ENCODE results near the gene DBNDD1.

Gene DBNDD1

DNA sequence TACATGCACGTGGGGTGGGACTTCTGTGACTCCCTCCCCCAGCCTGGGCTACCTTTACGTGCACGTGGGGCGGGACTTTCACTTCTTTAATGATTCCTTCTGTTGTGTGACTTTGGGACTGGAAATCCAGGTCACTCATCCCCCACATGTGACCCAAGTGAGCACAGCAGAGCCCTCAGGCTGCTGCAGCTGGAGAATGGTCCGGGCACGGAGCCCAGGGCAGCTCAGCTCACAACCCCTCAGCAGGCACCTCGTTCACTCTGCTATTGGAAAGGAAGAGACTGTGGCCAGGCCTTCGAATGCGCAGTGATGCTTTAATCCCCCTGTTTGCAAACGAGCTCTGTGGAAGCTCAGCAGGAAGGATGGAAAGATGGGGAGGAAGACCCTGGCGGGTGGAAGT lies 14.7 kb downstream of the DBNDD1 start:
- CTCF ChIA-PET: interaction anchor here (1.8 kb wide), 1 partner anchor 15 kb away, joined by 14 read pairs; the partner anchor contains the start of gene DBNDD1
- no peak overlapping the region for H3K4me3 ChIP-seq (ENCODE audit: low read depth, low read length)
- TF ChIP-seq, protein P1, sequence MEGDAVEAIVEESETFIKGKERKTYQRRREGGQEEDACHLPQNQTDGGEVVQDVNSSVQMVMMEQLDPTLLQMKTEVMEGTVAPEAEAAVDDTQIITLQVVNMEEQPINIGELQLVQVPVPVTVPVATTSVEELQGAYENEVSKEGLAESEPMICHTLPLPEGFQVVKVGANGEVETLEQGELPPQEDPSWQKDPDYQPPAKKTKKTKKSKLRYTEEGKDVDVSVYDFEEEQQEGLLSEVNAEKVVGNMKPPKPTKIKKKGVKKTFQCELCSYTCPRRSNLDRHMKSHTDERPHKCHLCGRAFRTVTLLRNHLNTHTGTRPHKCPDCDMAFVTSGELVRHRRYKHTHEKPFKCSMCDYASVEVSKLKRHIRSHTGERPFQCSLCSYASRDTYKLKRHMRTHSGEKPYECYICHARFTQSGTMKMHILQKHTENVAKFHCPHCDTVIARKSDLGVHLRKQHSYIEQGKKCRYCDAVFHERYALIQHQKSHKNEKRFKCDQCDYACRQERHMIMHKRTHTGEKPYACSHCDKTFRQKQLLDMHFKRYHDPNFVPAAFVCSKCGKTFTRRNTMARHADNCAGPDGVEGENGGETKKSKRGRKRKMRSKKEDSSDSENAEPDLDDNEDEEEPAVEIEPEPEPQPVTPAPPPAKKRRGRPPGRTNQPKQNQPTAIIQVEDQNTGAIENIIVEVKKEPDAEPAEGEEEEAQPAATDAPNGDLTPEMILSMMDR (IDR thresholded peaks at IDR 0.05; ENCODE audit: insufficient read depth, low read length, missing control alignments): no peak
- POLR2A ChIA-PET: no interaction called here
- DNase-seq (ENCODE audit: low read depth, low spot score): no peak

DNA sequence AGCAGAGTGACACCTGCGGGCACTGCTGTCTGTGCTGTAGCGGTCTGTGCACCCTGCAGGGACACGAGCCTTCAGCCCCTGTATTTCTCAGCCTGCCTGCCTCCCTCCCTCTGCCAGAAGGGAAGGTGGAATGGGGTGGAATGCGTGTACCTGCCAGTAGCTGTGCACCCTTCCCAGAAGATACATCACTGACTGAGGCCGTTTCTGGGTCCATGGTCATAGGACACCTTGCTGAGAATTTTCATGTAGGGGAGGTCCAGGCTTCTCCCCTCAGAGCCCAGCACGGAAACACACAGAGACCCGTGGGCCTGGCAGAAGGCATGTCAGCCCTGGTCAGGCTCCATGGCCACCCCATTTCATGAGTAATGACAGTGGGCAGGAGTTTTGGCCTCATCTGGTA lies 16.5 kb downstream of the DBNDD1 start:
- H3K4me3 ChIP-seq (ENCODE audit: low read depth, low read length): no peak overlapping the region
- TF ChIP-seq, protein P1 (IDR thresholded peaks at IDR 0.05; ENCODE audit: insufficient read depth, low read length, missing control alignments): no peak
- ChIA-PET POLR2A (no interaction called here), CTCF (no interaction called here)
- no peak for DNase-seq (ENCODE audit: low read depth, low spot score)

DNA sequence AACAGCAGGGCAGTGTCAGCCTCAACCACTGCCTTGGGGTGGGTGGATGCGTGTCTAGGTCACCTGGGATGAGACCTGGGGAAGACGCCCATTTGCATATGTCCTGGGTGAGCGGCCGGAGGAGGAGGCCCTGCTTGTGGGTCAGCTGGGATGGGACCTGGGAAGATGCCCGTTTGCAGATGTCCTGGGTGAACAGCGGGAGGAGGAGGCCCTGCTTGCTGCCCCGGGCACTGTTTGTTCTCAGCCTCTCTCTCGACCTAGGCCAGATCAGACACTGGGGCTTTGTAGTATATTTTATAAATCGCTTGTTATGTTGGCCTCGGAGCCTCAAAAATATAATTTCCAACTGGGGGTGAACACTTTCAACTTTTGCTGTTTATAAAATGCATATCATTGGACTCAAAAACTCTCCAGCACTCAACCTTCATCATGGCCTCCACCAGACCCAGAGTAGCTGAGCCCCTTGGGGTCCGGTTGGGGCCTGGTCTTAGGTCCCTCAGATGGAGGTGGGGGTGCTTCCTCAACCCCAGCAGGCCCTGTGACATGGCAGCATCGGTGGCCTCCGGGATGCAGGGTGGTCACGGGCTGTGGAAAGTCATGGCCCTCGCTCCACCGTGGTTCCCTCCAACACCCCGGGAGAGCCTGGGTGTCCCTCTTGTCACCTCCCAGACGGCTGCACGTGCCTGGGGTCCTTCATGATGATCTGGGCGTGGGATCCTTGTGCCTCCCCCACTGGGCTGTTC lies 17.3 kb downstream of the DBNDD1 start:
- DNase-seq (ENCODE audit: low read depth, low spot score): no peak
- POLR2A ChIA-PET: no interaction called here
- CTCF ChIA-PET: no interaction called here

DNA sequence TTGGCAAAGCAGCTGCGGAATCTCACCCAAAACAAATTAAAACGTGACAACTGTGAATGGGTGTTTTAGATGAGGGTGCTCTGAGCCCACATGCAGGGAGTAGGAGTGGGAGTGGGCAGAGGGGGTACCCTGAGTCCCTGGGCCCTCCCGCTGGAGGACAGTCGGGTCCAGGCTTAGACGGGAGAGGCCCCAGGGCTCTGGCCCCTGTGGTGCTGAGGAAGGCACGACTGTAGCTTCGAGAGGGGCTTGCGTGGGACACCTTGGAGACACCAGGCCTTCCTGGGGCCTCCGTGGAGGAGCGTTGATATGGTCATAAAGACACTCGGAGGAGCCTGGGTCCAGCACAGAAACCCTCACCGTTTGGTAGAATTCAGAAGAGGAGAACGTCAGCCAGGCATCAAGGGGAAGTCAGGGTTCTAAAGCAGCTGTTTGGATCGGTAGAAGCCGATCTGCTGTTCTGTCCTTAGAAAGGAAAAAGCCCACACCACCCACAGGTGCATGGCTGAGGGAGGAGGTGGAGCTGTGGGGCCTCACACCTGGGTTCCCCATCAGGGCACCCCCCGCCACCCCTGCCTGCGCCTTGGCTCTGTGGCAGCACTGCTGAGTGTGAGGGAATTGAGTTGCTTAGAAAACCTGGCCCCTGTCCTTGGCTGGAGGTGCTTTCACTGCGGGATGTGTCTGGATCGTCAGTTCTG lies 18.4 kb downstream of the DBNDD1 start:
- DNase-seq (ENCODE audit: low read depth, low spot score): no peak
- POLR2A ChIA-PET: no interaction called here
- CTCF ChIA-PET: interaction anchor here (1.1 kb wide), 1 partner anchor 179 kb away, joined by 3 read pairs; no protein-coding TSS in a partner anchor
- TF ChIP-seq, protein P1 (IDR thresholded peaks at IDR 0.05; ENCODE audit: insufficient read depth, low read length, missing control alignments): no peak
- H3K4me3 ChIP-seq (ENCODE audit: low read depth, low read length): no peak overlapping the region

More for the DNA sequence above, 17.3 kb downstream of the DBNDD1 start:
- no peak overlapping the region for H3K4me3 ChIP-seq (ENCODE audit: low read depth, low read length)
- TF ChIP-seq, protein P1 (IDR thresholded peaks at IDR 0.05; ENCODE audit: insufficient read depth, low read length, missing control alignments): no peak

DNA sequence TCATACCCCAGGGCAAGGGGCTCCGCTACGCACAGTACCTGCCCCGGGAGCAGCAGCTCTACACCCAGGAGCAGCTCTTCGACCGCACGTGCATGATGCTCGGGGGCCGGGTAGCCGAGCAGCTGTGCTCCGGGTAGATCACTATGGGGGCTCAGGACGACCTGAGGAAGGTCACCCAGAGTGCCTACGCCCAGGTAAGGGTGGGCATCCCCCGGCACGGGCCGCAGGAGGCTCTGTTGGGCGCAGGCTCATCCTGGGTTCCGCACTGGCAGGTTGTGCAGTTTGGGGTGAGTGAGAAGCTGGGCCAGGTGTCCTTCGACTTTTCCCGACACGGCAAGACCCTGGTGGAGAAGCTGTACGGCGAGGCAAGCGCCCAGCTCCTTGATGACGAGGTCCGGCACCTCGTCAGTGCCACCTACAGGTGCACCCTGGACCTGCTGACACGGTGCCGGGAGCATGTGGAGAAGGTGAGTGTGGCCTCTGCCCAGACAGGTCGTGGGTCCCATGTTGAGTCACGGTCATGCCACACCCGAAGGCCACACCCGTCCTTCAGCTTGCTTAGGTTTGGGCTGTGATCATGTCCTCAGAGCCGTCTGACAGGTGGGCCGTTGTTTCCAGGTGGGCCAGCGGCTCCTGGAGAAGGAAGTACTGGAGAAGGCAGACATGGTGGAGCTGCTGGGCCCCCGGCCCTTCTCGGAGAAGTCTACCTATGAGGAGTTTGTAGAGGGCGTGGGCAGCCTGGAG lies 19.3 kb downstream of the DBNDD1 start:
- POLR2A ChIA-PET: no interaction called here

More for the DNA sequence above, 19.3 kb downstream of the DBNDD1 start:
- DNase-seq (ENCODE audit: low read depth, low spot score): no peak
- H3K4me3 ChIP-seq (ENCODE audit: low read depth, low read length): no peak overlapping the region
- CTCF ChIA-PET: interaction anchor here (1.1 to 2.8 kb wide), 2 partner anchors 20 to 178 kb away, joined by 3 to 14 read pairs; partner anchors contain the start of gene DBNDD1
- TF ChIP-seq, protein P1 (IDR thresholded peaks at IDR 0.05; ENCODE audit: insufficient read depth, low read length, missing control alignments): no peak
